ENCODE results near the gene SRCAP. TPM values are rescaled to one million over a fixed set of nuclear protein-coding genes. Genes with fewer than 3 reads are reported as not detected.

The SRCAP gene
- total and polyA plus RNA-seq, 2 donors, result 6.1 to 8.8 TPM

- 97% methylated on average over 9 of the region's 9 CpGs for WGBS
- no peaks in the 10 kb centered on the region for H3K9me3 ChIP-seq (ENCODE audit: control insufficient read depth in 2 of 2, insufficient read depth in 1 of 2, low read length in 1 of 2)
- no peak overlapping the region for H3K4me3 ChIP-seq (ENCODE audit: low read length in 2 of 2)
- H3K27ac ChIP-seq (ENCODE audit: low read depth in 1 of 2, low read length in 1 of 2), result no peak overlapping the region
- peaks cover 34 to 43% of the 10 kb centered on the region in 2 donors for H3K36me3 ChIP-seq (ENCODE audit: control insufficient read depth in 2 of 2, insufficient read depth in 2 of 2, low read length in 1 of 2)
- H3K27me3 ChIP-seq (ENCODE audit: control insufficient read depth in 2 of 2, insufficient read depth in 1 of 2, low read length in 1 of 2), result no peaks in the 10 kb centered on the region
- DNase-seq (ENCODE audit: low read depth in 6 of 9, low spot score in 9 of 9), result no peak
- peaks cover 4 to 6% of the 10 kb centered on the region in 2 donors for H3K4me1 ChIP-seq (ENCODE audit: control insufficient read depth in 2 of 2, insufficient read depth in 2 of 2, low read length in 2 of 2)
Measured at GRCh38 chr16:30746638-30747175, 47.7 kb downstream of the SRCAP start.

GRCh38 chr16:30747331-30747730 lies 48.4 kb downstream of the SRCAP start:
- peaks cover 29 to 37% of the 10 kb centered on the region in 2 donors for H3K36me3 ChIP-seq (ENCODE audit: control insufficient read depth in 2 of 2, insufficient read depth in 2 of 2, low read length in 1 of 2)
- H3K4me1 ChIP-seq (ENCODE audit: control insufficient read depth in 2 of 2, insufficient read depth in 2 of 2, low read length in 2 of 2), result peaks cover 4 to 6% of the 10 kb centered on the region in 2 donors
- H3K27ac ChIP-seq (ENCODE audit: low read depth in 1 of 2, low read length in 1 of 2), result peak overlapping the region in 1 of 2 donors; percentile 87
- no peaks in the 10 kb centered on the region for H3K27me3 ChIP-seq (ENCODE audit: control insufficient read depth in 2 of 2, insufficient read depth in 1 of 2, low read length in 1 of 2)
- H3K4me3 ChIP-seq (ENCODE audit: low read length in 2 of 2), result peak overlapping the region; percentile 58 to 90
- WGBS, result 76% methylated on average over 3 of the region's 3 CpGs
- H3K9me3 ChIP-seq (ENCODE audit: control insufficient read depth in 2 of 2, insufficient read depth in 1 of 2, low read length in 1 of 2), result no peaks in the 10 kb centered on the region
- DNase-seq (ENCODE audit: low read depth in 6 of 9, low spot score in 9 of 9), result no peak

DNA sequence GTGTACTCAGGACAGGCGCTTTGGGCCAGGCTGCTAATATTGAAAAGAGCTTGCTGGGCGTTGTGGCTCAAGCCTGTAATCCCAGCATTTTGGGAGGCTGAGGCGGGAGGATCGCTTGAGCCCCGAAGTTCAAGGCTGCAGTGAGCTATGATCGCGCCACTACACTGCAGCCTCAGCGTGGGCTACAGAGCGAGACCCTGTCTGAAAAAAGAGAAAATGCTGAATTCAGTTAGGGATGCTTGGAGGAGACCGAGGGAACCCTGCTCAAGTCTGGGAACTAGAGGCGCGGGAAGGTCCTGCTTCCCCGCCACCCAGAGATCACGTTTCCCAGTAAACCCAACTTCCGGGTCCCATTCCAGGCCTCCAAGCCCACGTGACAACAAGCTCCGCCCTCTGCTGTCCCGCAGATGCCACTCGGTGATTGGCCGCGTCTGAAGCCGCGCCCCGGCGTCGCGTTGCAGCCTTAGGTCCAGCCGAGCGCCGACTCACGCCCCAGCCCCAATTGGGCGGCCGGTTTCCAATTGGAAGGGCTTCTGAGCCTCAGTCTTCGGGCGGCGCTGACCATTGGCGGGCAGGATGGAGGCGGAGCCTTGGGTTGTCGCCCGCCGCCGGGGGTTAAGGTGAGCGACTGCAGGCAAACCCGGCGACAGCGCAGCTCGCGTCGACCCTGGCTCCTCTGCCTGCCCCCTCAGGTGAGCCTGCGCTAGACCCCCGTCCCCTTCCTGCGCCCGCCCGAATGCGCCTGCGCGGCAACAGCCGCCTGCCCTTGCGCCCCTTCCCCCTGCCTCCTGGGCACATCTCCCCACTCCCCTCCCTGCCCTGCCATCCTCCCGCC lies 49.0 kb downstream of the SRCAP start, which contains the start of gene PHKG2:
Gene PHKG2, plus strand, starts transcription at position 627 of the 835 bp plus-strand sequence. CDS start 396 bp downstream, outside the sequence.
- H3K9me3 ChIP-seq (ENCODE audit: control insufficient read depth in 2 of 2, insufficient read depth in 1 of 2, low read length in 1 of 2), result no peaks in the 10 kb centered on the region
- peak within 1 kb of the TSS; percentile 58 to 90 for H3K4me3 ChIP-seq (ENCODE audit: low read length in 2 of 2)
- peak within 1 kb of the TSS; percentile 71 to 87 for H3K27ac ChIP-seq (ENCODE audit: low read depth in 1 of 2, low read length in 1 of 2)
- peaks cover 25 to 34% of the 10 kb centered on the region in 2 donors for H3K36me3 ChIP-seq (ENCODE audit: control insufficient read depth in 2 of 2, insufficient read depth in 2 of 2, low read length in 1 of 2)
- DNase-seq (ENCODE audit: low read depth in 6 of 9, low spot score in 9 of 9), result peak; percentile 82 to 96 (median 90)
- WGBS, result 4% methylated on average over 60 of the region's 60 CpGs
- no peaks in the 10 kb centered on the region for H3K27me3 ChIP-seq (ENCODE audit: control insufficient read depth in 2 of 2, insufficient read depth in 1 of 2, low read length in 1 of 2)
- H3K4me1 ChIP-seq (ENCODE audit: control insufficient read depth in 2 of 2, insufficient read depth in 2 of 2, low read length in 2 of 2), result peaks cover 4 to 6% of the 10 kb centered on the region in 2 donors

DNA sequence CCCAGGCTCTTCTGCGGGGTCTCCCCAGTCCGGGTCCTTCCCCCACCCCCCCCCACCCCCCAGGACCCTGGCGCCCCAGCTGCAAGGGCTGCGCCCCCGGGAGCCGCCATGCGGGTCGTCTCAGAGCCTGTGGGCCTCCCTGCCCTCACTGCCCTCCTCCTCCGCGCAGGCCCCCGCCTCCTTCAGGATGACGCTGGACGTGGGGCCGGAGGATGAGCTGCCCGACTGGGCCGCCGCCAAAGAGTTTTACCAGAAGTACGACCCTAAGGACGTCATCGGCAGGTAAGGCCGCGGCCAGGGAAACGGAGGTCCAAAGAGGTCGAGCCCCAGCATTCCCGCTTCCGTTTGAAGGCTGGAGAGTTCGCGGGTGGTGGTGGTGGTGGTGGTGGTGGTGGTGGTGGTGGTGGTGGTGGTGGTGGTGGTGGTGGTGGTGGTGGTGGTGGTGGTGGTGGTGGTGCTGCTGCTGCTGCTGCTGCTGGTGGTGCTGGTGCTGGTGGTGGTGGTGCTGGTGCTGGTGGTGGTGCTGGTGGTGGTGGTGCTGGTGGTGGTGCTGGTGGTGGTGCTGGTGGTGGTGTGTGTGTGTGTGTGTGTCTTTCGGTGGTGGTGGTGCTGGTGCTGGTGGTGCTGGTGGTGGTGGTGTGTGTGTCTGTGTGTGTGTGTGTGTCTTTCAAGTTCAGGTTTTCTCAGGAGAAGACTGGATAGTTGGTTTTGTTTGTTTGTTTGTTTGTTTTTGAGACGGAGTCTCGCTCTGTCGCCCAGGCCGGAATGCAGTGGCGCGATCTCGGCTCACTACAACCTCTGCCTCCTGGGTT lies 49.9 kb downstream of the SRCAP start:
- Histone ChIP-seq H3K36me3 (ENCODE audit: control insufficient read depth in 2 of 2, insufficient read depth in 2 of 2, low read length in 1 of 2) (peaks cover 26 to 35% of the 10 kb centered on the region in 2 donors), H3K27ac (ENCODE audit: low read depth in 1 of 2, low read length in 1 of 2) (peak overlapping the region; percentile 52 to 71), H3K9me3 (ENCODE audit: control insufficient read depth in 2 of 2, insufficient read depth in 1 of 2, low read length in 1 of 2) (no peaks in the 10 kb centered on the region), H3K27me3 (ENCODE audit: control insufficient read depth in 2 of 2, insufficient read depth in 1 of 2, low read length in 1 of 2) (no peaks in the 10 kb centered on the region), H3K4me1 (ENCODE audit: control insufficient read depth in 2 of 2, insufficient read depth in 2 of 2, low read length in 2 of 2) (peaks cover 4 to 6% of the 10 kb centered on the region in 2 donors), H3K4me3 (ENCODE audit: low read length in 2 of 2) (peak overlapping the region; percentile 58 to 90)
- DNase-seq (ENCODE audit: low read depth in 6 of 9, low spot score in 9 of 9), result peak in 2 of 9 donors; percentile 4 to 17
- WGBS, result 18% methylated on average over 36 of the region's 36 CpGs

DNA sequence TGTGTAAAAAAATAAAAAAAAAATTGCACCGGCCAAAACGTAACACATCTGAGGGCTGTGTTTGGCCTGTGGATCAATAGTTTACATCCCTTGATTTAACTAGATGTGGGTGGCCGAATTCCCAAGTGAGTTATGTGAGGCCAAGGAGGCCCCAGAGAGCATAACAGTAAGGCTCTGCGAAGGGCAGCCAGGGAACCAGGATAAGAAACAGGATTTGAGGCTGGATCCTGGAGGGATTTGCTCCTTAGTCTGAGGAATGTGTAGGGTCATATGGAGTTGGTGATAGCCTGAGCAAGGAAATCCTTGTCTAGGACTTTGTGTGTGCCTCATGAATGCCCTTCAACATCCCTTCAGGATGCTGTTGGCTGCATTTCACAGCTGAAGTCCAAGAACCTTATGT lies 51.2 kb downstream of the SRCAP start:
- H3K36me3 ChIP-seq (ENCODE audit: control insufficient read depth in 2 of 2, insufficient read depth in 2 of 2, low read length in 1 of 2), result peaks cover 30 to 34% of the 10 kb centered on the region in 2 donors
- H3K4me3 ChIP-seq (ENCODE audit: low read length in 2 of 2), result no peak overlapping the region
- H3K27me3 ChIP-seq (ENCODE audit: control insufficient read depth in 2 of 2, insufficient read depth in 1 of 2, low read length in 1 of 2), result no peaks in the 10 kb centered on the region
- WGBS, result 97% methylated on average over 4 of the region's 4 CpGs
- no peak overlapping the region for H3K27ac ChIP-seq (ENCODE audit: low read depth in 1 of 2, low read length in 1 of 2)
- H3K4me1 ChIP-seq (ENCODE audit: control insufficient read depth in 2 of 2, insufficient read depth in 2 of 2, low read length in 2 of 2), result peaks cover 4 to 6% of the 10 kb centered on the region in 2 donors
- no peaks in the 10 kb centered on the region for H3K9me3 ChIP-seq (ENCODE audit: control insufficient read depth in 2 of 2, insufficient read depth in 1 of 2, low read length in 1 of 2)
- DNase-seq (ENCODE audit: low read depth in 6 of 9, low spot score in 9 of 9), result no peak

DNA sequence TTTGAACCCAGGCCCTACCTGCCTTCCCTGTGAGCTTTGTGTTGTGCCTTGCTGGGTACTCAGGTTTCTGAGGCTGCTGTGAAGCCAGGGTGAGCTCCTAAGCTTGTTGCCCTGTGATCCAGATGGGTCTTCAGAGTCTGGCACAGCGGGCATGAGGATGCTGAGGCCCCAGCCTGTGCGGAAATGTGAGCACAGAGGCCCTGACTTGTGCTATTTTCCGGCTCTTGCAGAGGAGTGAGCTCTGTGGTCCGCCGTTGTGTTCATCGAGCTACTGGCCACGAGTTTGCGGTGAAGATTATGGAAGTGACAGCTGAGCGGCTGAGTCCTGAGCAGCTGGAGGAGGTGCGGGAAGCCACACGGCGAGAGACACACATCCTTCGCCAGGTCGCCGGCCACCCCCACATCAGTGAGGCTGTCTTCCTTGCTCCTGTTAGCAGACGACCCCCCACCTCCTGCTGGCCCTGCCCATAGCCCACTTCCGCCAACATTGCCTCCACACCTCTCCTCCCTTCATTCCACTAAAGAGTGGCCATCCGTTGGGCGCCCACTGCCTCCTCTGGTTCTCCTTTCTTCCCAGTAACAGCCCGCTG lies 52.0 kb downstream of the SRCAP start:
- Histone ChIP-seq H3K27me3 (ENCODE audit: control insufficient read depth in 2 of 2, insufficient read depth in 1 of 2, low read length in 1 of 2) (no peaks in the 10 kb centered on the region), H3K27ac (ENCODE audit: low read depth in 1 of 2, low read length in 1 of 2) (no peak overlapping the region), H3K4me3 (ENCODE audit: low read length in 2 of 2) (no peak overlapping the region), H3K36me3 (ENCODE audit: control insufficient read depth in 2 of 2, insufficient read depth in 2 of 2, low read length in 1 of 2) (peaks cover 35 to 39% of the 10 kb centered on the region in 2 donors), H3K9me3 (ENCODE audit: control insufficient read depth in 2 of 2, insufficient read depth in 1 of 2, low read length in 1 of 2) (no peaks in the 10 kb centered on the region), H3K4me1 (ENCODE audit: control insufficient read depth in 2 of 2, insufficient read depth in 2 of 2, low read length in 2 of 2) (peaks cover 4 to 6% of the 10 kb centered on the region in 2 donors)
- WGBS, result 98% methylated on average over 20 of the region's 20 CpGs
- DNase-seq (ENCODE audit: low read depth in 6 of 9, low spot score in 9 of 9), result no peak

DNA sequence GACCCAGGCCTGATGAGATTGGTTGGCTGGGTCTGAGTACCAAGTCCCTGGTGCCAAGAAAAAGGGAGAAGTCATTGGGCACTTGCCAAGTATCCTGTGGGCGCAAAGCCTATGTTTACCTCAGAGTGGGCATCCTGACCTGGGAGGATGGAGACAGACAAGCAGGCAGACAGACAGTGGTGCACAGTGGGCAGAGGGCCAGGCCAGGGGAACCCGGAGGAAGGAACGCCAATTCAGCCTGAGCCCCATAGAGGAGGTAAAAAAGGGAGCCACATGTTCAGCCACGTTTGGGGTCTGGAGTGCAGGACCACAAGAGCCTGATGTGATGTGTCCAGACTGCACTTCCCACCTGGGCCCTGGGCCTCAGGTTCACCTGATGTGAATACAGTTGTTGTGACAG lies 54.6 kb downstream of the SRCAP start:
- no peak for DNase-seq (ENCODE audit: low read depth in 6 of 9, low spot score in 9 of 9)

DNA sequence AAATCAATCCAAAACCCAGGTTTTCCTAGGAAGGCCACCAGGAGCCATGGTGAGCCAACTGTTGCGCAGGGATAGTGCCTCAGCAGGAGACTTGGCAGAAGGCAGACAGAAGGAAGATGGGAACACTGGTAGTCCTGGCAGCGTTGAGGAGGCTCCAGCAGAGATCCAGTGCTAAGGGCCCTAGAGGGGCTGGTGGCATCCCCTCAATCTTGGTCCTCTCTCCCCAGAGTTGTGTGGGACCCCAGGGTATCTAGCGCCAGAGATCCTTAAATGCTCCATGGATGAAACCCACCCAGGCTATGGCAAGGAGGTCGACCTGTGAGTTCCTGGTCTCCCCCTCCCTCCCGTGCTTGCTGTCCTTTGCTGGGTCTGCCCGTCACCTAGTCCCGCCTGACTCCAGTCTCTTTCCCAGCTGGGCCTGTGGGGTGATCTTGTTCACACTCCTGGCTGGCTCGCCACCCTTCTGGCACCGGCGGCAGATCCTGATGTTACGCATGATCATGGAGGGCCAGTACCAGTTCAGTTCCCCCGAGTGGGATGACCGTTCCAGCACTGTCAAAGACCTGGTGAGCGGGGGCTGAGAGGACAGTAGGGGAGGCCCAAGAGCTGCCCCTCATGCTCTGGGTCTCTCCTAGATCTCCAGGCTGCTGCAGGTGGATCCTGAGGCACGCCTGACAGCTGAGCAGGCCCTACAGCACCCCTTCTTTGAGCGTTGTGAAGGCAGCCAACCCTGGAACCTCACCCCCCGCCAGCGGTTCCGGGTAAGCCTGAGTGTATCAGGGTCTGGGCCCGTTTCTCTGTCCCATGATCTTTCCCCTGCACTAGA lies 57.2 kb downstream of the SRCAP start:
- Histone ChIP-seq H3K27ac (ENCODE audit: low read depth in 1 of 2, low read length in 1 of 2) (no peak overlapping the region), H3K4me3 (ENCODE audit: low read length in 2 of 2) (no peak overlapping the region), H3K9me3 (ENCODE audit: control insufficient read depth in 2 of 2, insufficient read depth in 1 of 2, low read length in 1 of 2) (no peaks in the 10 kb centered on the region), H3K36me3 (ENCODE audit: control insufficient read depth in 2 of 2, insufficient read depth in 2 of 2, low read length in 1 of 2) (peaks cover 44 to 55% of the 10 kb centered on the region in 2 donors), H3K4me1 (ENCODE audit: control insufficient read depth in 2 of 2, insufficient read depth in 2 of 2, low read length in 2 of 2) (peaks cover 0 to 8% of the 10 kb centered on the region in 2 donors), H3K27me3 (ENCODE audit: control insufficient read depth in 2 of 2, insufficient read depth in 1 of 2, low read length in 1 of 2) (no peaks in the 10 kb centered on the region)
- no peak for DNase-seq (ENCODE audit: low read depth in 6 of 9, low spot score in 9 of 9)
- WGBS, result 99% methylated on average over 20 of the region's 20 CpGs

More for the DNA sequence above, 54.6 kb downstream of the SRCAP start:
- H3K9me3 ChIP-seq (ENCODE audit: control insufficient read depth in 2 of 2, insufficient read depth in 1 of 2, low read length in 1 of 2), result no peaks in the 10 kb centered on the region
- H3K4me3 ChIP-seq (ENCODE audit: low read length in 2 of 2), result no peak overlapping the region
- no peaks in the 10 kb centered on the region for H3K27me3 ChIP-seq (ENCODE audit: control insufficient read depth in 2 of 2, insufficient read depth in 1 of 2, low read length in 1 of 2)
- H3K4me1 ChIP-seq (ENCODE audit: control insufficient read depth in 2 of 2, insufficient read depth in 2 of 2, low read length in 2 of 2), result no peaks in the 10 kb centered on the region
- H3K36me3 ChIP-seq (ENCODE audit: control insufficient read depth in 2 of 2, insufficient read depth in 2 of 2, low read length in 1 of 2), result peaks cover 50 to 57% of the 10 kb centered on the region in 2 donors
- 98% methylated on average over 4 of the region's 4 CpGs for WGBS
- H3K27ac ChIP-seq (ENCODE audit: low read depth in 1 of 2, low read length in 1 of 2), result no peak overlapping the region
